Stimulated activated CD8-positive, alpha-beta memory T cell treated with anti-CD3 and anti-CD28 coated beads, Interleukin-4, amount 100 ng/mL, for 48 hours (primary cell): ENCODE data around the gene EGFL6.
"Not testable (repeated sequence)": the region's sequence is repeated elsewhere in the genome, so short reads cannot be mapped to it uniquely, and the experiment has no call there.

ENCODE experiments used
- DNase-seq: peaks from one replicate; pipeline ENCODE4 v3.0.0-alpha.2; 2020

Gene EGFL6

DNA sequence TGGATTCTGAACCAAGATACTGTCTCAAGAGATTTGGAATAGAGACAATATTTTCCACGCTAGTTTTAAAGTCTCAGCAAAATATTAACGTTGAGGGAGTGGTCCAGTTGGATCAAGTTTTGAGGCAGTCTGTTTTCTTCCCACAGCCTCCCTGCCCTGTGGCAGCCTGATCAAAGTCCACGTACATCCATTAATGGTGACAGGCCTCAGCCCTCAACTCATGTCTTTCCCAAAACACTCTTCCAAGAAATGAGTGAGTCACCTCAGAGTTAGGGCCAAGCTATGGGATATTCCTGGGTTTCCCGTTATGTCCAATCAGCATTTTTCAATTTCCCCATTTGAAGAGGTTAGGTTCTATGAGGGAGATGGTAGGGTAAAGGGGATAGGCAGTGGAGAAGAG lies 28.5 kb downstream of the EGFL6 start:
- DNase-seq = no peak

GRCh38 chrX:13598877-13599276 lies 29.5 kb downstream of the EGFL6 start:
- DNase-seq = no peak

- no peak for DNase-seq
Observed at GRCh38 chrX:13599491-13599890, 30.1 kb downstream of the EGFL6 start.

- no peak for DNase-seq
Observed at GRCh38 chrX:13605611-13606010, 36.2 kb downstream of the EGFL6 start.

DNA sequence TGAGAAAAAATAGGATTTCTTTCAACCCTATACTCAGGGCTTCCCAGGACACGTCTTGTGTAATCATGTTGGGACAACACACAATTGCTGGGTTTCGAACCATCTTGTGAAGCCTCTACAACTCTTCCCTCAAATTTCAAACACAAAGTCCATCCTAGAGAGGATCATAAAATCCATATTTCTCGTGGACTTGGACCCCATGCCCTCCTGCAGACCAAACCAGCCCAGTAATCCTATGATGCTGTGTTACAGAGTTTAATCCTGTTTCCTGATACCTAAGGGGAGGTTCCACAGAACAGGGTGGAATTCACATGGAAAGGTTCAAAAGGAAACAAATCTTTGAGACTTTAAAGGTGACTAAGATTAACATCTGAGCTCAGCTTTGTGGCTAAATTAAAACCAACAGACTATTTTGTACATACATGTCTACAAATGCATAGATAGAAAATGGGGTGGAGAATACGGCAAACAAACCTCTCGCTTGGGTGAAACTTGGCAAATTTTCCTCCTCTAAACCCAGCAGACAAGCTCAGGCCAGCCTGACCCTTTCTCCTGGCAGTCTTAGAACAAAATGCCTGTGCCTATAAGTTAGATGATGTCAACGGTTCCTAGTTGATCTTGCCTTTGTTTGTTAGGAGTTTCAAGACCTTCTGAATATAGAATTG lies 38.1 kb downstream of the EGFL6 start:
- DNase-seq = no peak

GRCh38 chrX:13607996-13608365 lies 38.6 kb downstream of the EGFL6 start:
- no peak for DNase-seq

DNA sequence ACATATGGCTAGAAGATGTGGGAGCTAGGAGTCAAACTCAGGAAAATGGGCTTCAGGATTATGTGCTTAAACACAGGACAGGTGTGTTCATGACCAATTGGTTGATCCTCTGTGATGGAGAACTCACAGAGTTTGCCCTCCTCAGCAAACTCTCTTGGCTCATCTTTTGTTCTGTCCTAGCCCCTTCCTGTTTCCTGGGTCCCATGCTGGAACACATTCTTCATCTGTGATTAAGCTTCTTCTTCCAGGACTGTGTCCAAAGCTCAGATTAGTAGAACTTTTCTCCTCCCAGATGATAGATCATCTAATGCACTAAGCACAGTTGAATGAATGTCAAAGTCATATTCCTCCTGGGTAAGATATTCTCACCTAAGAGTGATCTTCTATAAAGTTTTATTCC lies 44.8 kb downstream of the EGFL6 start:
- DNase-seq = no peak

DNA sequence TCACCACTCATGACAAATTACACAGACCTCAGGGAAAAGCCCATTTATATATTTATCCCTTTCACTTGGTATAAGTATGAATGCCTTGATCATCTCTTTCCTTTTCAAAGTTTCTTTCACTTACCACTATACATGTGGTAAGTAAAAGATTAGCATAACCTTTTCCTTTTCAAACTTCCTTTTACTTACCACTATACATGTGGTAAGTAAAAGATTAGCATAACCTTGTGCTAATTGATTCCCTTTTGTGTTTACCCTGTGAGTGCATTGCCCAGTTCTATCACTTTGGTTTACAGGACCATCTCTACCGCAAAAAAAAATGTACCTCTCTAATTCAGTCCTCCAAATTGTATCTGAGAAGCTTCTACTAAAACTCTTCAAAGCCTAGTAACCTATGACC lies 50.8 kb downstream of the EGFL6 start:
- no peak for DNase-seq

GRCh38 chrX:13622401-13622964 lies 53.1 kb downstream of the EGFL6 start:
- DNase-seq = no peak

GRCh38 chrX:13627306-13627705 lies 57.9 kb downstream of the EGFL6 start:
- DNase-seq = no peak

- not testable (repeated sequence) for DNase-seq
Observed at GRCh38 chrX:13637224-13637623, 67.8 kb downstream of the EGFL6 start.

- DNase-seq = no peak
Observed at GRCh38 chrX:13638021-13638420, 68.6 kb downstream of the EGFL6 start.

- DNase-seq = no peak
Observed at GRCh38 chrX:13638826-13639225, 69.4 kb downstream of the EGFL6 start.

- DNase-seq = not testable (repeated sequence)
Observed at GRCh38 chrX:13641684-13642083, 72.3 kb downstream of the EGFL6 start.

GRCh38 chrX:13645464-13646153 lies 76.2 kb downstream of the EGFL6 start:
- no peak for DNase-seq

DNA sequence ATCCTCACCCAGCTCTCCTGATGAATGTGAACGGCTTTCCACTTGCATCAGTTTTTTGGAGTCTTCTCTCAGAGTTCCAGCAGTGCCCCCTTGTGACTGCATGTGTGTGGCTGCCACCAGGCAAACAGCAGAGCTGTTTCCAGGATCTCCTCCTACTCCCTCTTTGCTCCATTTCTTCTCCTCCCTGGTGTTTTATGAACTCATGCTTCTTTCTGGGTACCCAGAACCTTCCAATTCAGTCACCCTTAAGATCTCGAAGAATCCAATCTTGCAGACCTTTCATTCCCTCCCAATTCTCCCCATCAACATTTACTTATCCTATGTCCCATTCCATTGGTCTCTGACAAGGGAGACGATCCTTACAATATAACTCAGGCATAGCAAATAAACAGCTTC lies 76.8 kb downstream of the EGFL6 start:
- peak; percentile 49 for DNase-seq

DNA sequence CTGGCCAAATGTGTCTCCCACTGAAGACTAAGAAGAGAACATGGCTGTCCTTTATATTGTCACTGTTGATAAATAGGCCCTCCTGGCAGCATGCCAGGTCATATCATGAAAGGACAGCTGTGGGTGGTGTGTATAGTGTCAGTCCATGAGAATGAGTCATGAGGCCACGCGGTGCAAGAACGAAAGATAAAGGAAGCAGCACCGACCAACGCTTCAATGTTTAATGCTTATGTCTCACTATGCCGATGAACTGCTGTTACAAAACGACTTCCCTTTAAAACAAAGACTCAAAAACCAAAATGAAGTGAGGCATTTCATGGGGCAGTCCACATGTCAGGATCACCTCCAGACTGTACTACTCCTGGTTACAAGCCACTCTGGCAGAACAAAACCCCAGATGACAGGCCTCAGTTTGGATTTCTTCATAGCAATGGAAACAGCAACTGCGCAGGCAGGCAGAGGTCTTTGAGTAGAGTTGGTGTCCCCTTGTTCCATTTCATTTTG lies 78.4 kb downstream of the EGFL6 start:
- peak; percentile 70 for DNase-seq

DNA sequence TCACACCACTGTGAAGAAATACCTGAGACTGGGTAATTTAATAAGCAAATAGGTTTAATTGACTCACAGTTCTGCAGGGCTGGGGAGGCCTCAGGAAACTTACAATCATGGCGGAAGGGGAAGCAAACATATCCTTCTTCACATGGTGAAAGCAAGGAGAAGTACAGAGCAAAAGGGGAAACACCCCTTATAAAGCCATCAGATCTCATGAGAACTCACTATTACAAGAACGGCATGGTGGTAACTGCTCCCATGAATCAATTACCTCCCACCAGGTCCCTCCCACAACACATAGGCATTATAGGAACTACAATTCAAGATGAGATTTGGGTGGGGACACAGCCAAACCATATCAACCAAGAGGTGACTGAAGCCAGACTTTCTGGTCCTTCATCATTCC lies 78.9 kb downstream of the EGFL6 start:
- DNase-seq = not testable (repeated sequence)

DNA sequence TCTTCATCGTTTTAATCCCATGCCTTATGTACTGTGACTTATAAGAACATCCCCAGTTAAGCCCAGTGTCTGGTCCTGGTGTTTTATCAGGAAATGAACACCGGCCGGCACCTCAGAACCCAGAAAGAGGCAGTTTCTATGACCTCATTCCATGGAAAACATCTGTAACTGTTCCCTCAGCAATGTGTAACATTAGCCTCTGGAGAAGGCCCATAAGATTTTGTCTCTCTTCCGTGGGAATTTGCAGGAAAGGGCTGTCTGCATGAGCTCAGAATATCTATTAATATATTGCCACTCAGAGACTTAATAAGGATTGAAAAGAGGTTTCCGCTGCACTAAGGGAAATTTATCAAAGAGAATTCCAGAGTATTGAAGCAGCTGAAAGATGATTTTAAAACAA lies 80.4 kb downstream of the EGFL6 start:
- DNase-seq = no peak

DNA sequence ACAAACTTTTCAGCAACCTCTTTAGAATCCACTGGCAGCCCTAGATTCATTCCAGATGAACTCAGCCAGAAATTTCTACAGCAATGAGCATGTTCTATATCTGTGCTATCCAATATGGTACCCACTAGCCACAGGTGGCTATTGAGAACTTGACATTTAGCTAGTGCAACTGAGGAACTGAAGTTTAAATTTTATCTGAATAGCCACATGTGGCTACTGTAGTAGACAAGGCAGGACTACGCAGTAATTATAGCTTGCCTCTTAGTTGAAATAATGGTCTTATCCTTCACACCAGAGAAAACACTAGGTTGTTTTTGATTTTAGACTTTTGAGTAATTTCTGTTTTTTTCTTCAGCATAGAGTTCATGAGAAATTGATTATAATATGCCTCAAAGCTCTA lies 80.9 kb downstream of the EGFL6 start:
- DNase-seq = no peak

GRCh38 chrX:13651150-13651549 lies 81.7 kb downstream of the EGFL6 start:
- no peak for DNase-seq

DNA sequence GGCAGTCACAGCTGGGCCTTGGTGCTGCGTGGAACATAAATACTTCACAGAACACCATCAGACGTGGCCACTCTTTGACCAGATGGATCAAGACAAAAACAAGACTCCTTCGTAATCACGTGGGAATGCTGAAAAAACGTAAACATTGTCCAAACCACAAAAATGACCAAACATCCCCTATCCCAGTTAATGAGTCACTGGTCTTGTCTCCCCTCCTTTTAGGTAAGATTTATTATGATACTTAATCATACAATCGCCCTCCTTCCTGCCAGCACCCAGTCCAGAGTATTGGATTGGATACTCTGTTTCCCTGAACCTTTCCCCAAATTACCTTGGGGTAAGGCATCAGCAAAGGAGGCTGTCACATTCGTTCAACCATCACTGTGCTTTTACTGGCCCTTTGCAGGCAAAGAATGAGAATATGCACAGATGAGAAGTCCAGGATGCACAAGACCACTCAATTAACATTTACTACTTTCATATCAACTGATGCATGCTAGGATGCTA lies 82.9 kb downstream of the EGFL6 start:
- DNase-seq = no peak

DNA sequence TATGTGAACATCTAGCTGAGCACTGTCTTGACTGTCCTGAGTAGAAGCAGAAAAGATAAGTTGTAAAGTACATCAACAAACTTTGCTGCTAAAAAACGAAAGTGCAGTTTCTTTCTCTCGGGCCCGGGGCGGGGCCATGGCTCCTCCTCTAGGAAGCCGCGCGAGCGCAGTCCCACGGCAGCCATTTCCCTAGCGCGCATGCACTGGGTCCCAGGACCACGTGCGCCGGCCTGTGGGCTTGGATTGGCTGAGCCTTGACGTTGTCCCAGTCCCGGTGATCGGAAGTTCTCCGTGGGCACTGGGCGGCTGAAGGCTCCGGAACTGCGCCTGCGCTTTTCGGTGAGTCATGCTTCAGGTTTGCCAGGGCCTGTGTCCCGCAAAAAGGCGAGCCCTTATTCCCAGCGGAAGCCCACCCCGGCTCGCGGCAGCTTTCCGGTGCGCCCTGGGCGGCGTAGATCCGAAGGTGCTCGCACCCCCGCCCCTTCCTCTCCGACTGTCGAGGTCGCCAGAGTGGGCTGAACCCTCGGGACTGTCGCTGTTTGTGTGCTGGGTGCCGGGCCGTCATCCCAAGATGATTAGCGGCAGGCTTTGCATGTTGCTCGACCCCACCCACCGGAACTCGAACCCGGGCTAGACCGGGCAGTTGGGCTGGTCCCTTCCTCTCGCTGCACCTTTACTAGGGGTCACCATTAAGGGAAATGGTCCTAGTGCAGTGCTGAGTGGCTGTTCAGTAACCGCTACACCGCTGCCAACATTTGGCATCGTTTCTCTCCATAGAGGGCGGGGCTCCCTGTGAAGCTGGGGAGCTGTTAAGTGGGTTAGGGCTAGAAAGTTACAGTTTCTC lies 83.7 kb downstream of the EGFL6 start, which contains the start of gene TCEANC:
TCEANC (plus strand) TSS at position 292 of the 844 bp plus-strand sequence. CDS start 9,368 bp downstream, outside the sequence.
- peak; percentile 92 for DNase-seq
